Heart right ventricle (tissue), 16 donors: Measurements from ENCODE around the gene SSBP3. TPM values are rescaled to one million over a fixed set of nuclear protein-coding genes. Genes with fewer than 3 reads are reported as not detected.
A peak's percentile ranks its signal among the peaks of the same experiment; 100 is the strongest.

Source experiments
- ATAC-seq, 8 donors: fragments of 200-7000 bp; cut with Tn5 transposase; one replicate each; pipeline ENCODE4 v1.9.1; 2020; ENCODE audit warnings: mild to moderate bottlenecking in 8 of 8, moderate library complexity in 8 of 8, moderate number of reproducible peaks in 1 of 8
- DNase-seq, 2 donors: peaks; one replicate each; pipeline ENCODE4 v3.0.0-alpha.2; 2020
- H3K27ac ChIP-seq, 10 donors: fragments of 200-600 bp; sonication (generic) in 2 of 10; one replicate each; pipeline versions ENCODE4 v1.5.0 to v1.8.0; 2020 to 2022; ENCODE audit warnings: mild to moderate bottlenecking in 3 of 10
- H3K27me3 ChIP-seq, 7 donors: fragments of 200-600 bp; one replicate each; pipeline ENCODE4 v1.8.0; 2021 to 2022; ENCODE audit warnings: mild to moderate bottlenecking in 2 of 7
- H3K36me3 ChIP-seq, 9 donors: fragments of 200-600 bp; sonication (generic) in 1 of 9; one replicate each; pipeline versions ENCODE4 v1.5.0 to v1.8.0; 2020 to 2022; ENCODE audit warnings: mild to moderate bottlenecking in 2 of 9
- H3K4me1 ChIP-seq, 9 donors: fragments of 200-600 bp; sonication (generic) in 1 of 9; one replicate each; pipeline versions ENCODE4 v1.5.0 to v1.8.0; 2020 to 2022; ENCODE audit warnings: mild to moderate bottlenecking in 4 of 9
- H3K4me3 ChIP-seq, 10 donors: fragments of 200-600 bp; sonication (generic) in 2 of 10; one replicate each; pipeline versions ENCODE4 v1.5.0 to v1.8.0; 2020 to 2022; ENCODE audit warnings: mild to moderate bottlenecking in 7 of 10, moderate library complexity in 2 of 10
- H3K9me3 ChIP-seq, 11 donors: fragments of 200-600 bp in 10 of 11; sonication (generic) in 2 of 11; one replicate each; pipeline versions ENCODE4 v1.5.0 to v1.8.0; 2013 to 2022; ENCODE audit warnings: mild to moderate bottlenecking in 2 of 11, control low read depth in 1 of 11, moderate library complexity in 1 of 11
- CTCF ChIP-seq, 9 donors: fragments of 200-600 bp; sonication (generic) in 2 of 9; IDR thresholded peaks; one replicate each; pipeline versions ENCODE4 v1.5.0 to v1.8.0; 2021 to 2022; ENCODE audit warnings: antibody characterized with exemption in 9 of 9, mild to moderate bottlenecking in 5 of 9, moderate library complexity in 1 of 9
- WGBS, 2 donors: extraction: QIAGEN DNeasy Blood & Tissue Kit; methylation state at CpG; one replicate each; pipeline ENCODE4 v1.1.7; 2013; ENCODE audit warnings: inconsistent platforms in 1 of 2; 5-methylcytosine and 5-hydroxymethylcytosine counted together
- intact Hi-C, 10 donors: fragments of 100-400 bp; cut with DNase I; formaldehyde crosslinking; loops; one replicate each; pipeline versions ENCODE4 v1.11.1 to v1.14.2; 2022
- polyA plus RNA-seq, 2 donors: library from polyadenylated mRNA; stranded (reverse); fragments of 200-250 nt; gene quantifications; one replicate each; pipeline ENCODE4 v1.2.3, GENCODE V29; 2013
- total RNA-seq, 10 donors: library from RNA; stranded (reverse); fragmentation: NEBNext Ultra II Directional in 3 of 10; extraction: Animal tissue kit (Norgen Biotek cat#: 25700) in 3 of 10; gene quantifications; one replicate each; pipeline versions ENCODE4 v1.2.1 to v1.2.4, GENCODE V29; 2021 to 2023
- donor health status: Arrhythmogenic right ventricular cardiomyopathy.
- donor health status: ischemic (EF 13 %, LVEDD 7.1; RV severe dilation, severe dysfunction).
- donor health status: healthy with polysubstance abuse.
- donor health status: DM: no; HTN: yes; CAD: no.
- donor health status: DM: no; HTN: no; CAD: no.
- donor health status: ischemic (EF 25% LVEDD 6.9; RV normal size, moderate dysfunction).
- donor health status: ischemic (EF 25% LVEDD 5.7; RV mildly dilated, moderate dysfunction).
- donor health status: healthy.
- donor health status: DM: yes; HTN: yes; CAD: no.
- donor health status: Ischemic cardiomyopathy.
- donor health status: ischemic (EF 35%, LVEDD 5.7; RV mildly dilated, moderate dysfunction).
- donor health status: nonischemic (EF 11% LVEDD 7.7; RV severe dilation, severe dysfunction).
- donor health status: DM: yes; HTN: yes; CAD: no.
- donor health status: PGD.
- donor health status: ischemic (EF 29% LVEDD 5.4; RV normal size, mild dysfunction).
- donor health status: nonischemic (EF 23%, LVEDD 6.1; RV moderate dilation, normal function).

The SSBP3 gene
- total and polyA plus RNA-seq, 12 donors: 17.6 to 71.9 (median 52.8) TPM

GRCh38 chr1:54403808-54404261 lies 2.4 kb downstream of the SSBP3 start:
- Histone ChIP-seq H3K4me1 (peaks cover 10 to 69% (median 57%) of the 10 kb centered on the region in 9 donors), H3K4me3 (peak overlapping the region in 5 of 10 donors; percentile 16 to 93 (median 88)), H3K9me3 (no peaks in the 10 kb centered on the region), H3K27ac (peak overlapping the region in 2 of 10 donors; percentile 13 to 57), H3K36me3 (peaks cover 0 to 44% (median 11%) of the 10 kb centered on the region in 9 donors), H3K27me3 (no peaks in the 10 kb centered on the region)
- no peak for TF ChIP-seq CTCF (IDR thresholded peaks at IDR 0.05)
- ATAC-seq (no peak), DNase-seq (no peak)
- intact Hi-C loops: loop anchor here in 9 of 10 donors (5.0 to 10.0 kb wide), 15 partner anchors 37 to 349 kb away; partner anchors contain the start of genes CYB5RL (in 4 of the 9), MRPL37 (in 4 of the 9), TCEANC2 (in 1 of the 9) and TMEM59 (in 1 of the 9)
- 58 to 60% methylated on average over 10 of the region's 10 CpGs for WGBS, 2 donors

DNA sequence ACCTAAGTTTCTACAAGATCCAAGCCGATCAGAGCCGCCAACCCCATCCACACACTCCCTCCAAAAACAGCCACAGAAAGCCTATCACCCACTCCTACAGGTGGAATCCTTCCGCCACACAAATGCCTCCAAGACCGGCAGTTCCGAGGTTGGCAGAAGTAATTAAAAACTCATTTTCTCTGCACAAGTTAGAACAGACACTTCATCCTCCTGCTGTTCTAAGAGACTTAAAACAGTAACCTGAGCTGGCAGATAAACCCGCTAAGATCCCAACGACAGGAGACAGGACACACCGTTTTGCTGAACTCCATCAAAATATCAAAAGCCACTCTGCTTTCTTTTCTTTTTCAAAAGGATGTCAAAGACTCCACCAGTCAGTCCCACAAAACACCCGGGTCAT lies 2.8 kb downstream of the SSBP3 start:
- DNase-seq (no peak), ATAC-seq (no peak)
- Histone ChIP-seq H3K36me3 (peaks cover 0 to 49% (median 16%) of the 10 kb centered on the region in 9 donors), H3K4me1 (peaks cover 10 to 68% (median 55%) of the 10 kb centered on the region in 9 donors), H3K4me3 (peak overlapping the region in 2 of 10 donors; percentile 88 to 93), H3K27me3 (no peaks in the 10 kb centered on the region), H3K27ac (peak overlapping the region in 3 of 10 donors; percentile 25 to 57 (median 50)), H3K9me3 (no peaks in the 10 kb centered on the region)
- intact Hi-C loops: loop anchor here in 9 of 10 donors (5.0 to 10.0 kb wide), 15 partner anchors 36 to 349 kb away; partner anchors contain the start of genes CYB5RL (in 4 of the 9), MRPL37 (in 4 of the 9), TCEANC2 (in 1 of the 9) and TMEM59 (in 1 of the 9)
- WGBS, 2 donors: 65 to 70% methylated on average over 9 of the region's 9 CpGs
- no peak for TF ChIP-seq CTCF (IDR thresholded peaks at IDR 0.05)

DNA sequence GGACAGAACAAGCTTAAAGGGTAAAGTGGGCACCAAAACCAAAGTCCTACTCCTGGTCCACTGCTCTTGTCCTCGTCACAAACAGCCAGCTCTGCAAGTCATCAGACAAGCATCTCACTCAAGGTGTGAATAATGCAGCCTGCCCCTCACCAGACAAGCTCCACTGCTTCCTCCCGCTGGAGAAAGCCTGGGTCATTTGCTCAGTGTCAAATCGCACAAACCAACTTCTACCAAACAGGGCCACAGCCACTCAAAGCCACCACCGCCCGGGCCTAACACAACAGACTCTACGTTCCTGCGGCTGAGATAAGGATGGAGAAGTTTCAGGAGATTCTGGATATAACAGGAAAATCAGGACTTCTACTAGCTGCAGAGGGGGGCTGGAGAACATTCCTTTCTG lies 3.3 kb downstream of the SSBP3 start:
- peaks cover 10 to 68% (median 55%) of the 10 kb centered on the region in 9 donors for H3K4me1 ChIP-seq
- peak overlapping the region in 6 of 10 donors; percentile 24 to 58 (median 45) for H3K27ac ChIP-seq
- H3K36me3 ChIP-seq: peaks cover 0 to 54% (median 21%) of the 10 kb centered on the region in 9 donors

More for the DNA sequence above, 3.3 kb downstream of the SSBP3 start:
- Histone ChIP-seq H3K27me3 (no peaks in the 10 kb centered on the region), H3K4me3 (no peak overlapping the region), H3K9me3 (no peaks in the 10 kb centered on the region)
- intact Hi-C loops: loop anchor here in 9 of 10 donors (5.0 to 10.0 kb wide), 15 partner anchors 36 to 348 kb away; partner anchors contain the start of genes CYB5RL (in 4 of the 9), MRPL37 (in 4 of the 9), TCEANC2 (in 1 of the 9) and TMEM59 (in 1 of the 9)
- WGBS, 2 donors: 32 to 51% methylated on average over 7 of the region's 7 CpGs
- TF ChIP-seq CTCF (IDR thresholded peaks at IDR 0.05): no peak
- DNase-seq: no peak
- ATAC-seq: no peak
